ENCODE measurements around the gene SCARF2. TPM values are rescaled to one million over a fixed set of nuclear protein-coding genes. Genes with fewer than 3 reads are reported as not detected.

SCARF2 gene
- total RNA-seq, 3 donors from 2014 or later = 1.2 to 8.7 (median 3.0) TPM

- Histone ChIP-seq H3K4me3 (no peak overlapping the region), H3K9me3 (no peaks in the 10 kb centered on the region), H3K4me1 (ENCODE audit: low read depth) (no peaks in the 10 kb centered on the region), H3K36me3 (ENCODE audit: low read depth) (no peaks in the 10 kb centered on the region)
- ATAC-seq (peak; percentile 81), DNase-seq (peak in 2 of 3 donors; percentile 32 to 52)
- TF ChIP-seq, protein P1, sequence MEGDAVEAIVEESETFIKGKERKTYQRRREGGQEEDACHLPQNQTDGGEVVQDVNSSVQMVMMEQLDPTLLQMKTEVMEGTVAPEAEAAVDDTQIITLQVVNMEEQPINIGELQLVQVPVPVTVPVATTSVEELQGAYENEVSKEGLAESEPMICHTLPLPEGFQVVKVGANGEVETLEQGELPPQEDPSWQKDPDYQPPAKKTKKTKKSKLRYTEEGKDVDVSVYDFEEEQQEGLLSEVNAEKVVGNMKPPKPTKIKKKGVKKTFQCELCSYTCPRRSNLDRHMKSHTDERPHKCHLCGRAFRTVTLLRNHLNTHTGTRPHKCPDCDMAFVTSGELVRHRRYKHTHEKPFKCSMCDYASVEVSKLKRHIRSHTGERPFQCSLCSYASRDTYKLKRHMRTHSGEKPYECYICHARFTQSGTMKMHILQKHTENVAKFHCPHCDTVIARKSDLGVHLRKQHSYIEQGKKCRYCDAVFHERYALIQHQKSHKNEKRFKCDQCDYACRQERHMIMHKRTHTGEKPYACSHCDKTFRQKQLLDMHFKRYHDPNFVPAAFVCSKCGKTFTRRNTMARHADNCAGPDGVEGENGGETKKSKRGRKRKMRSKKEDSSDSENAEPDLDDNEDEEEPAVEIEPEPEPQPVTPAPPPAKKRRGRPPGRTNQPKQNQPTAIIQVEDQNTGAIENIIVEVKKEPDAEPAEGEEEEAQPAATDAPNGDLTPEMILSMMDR (IDR thresholded peaks at IDR 0.05) = no peak
- intact Hi-C loops (cut with DNase I, micrococcal nuclease) = no loop called here
Observed at GRCh38 chr22:20463324-20464095, 25.9 kb upstream of the SCARF2 start.

- DNase-seq = no peak
- Histone ChIP-seq H3K4me1 (ENCODE audit: low read depth) (no peaks in the 10 kb centered on the region), H3K4me3 (no peak overlapping the region), H3K36me3 (ENCODE audit: low read depth) (no peaks in the 10 kb centered on the region), H3K9me3 (no peaks in the 10 kb centered on the region)
- intact Hi-C loops (cut with DNase I, micrococcal nuclease) = loop anchor here (5.0 kb wide), 2 partner anchors 38 to 43 kb away; no protein-coding TSS in a partner anchor
- no peak for ATAC-seq
- TF ChIP-seq, protein P1 (IDR thresholded peaks at IDR 0.05) = no peak
Observed at GRCh38 chr22:20459862-20460261, 22.2 kb upstream of the SCARF2 start.

GRCh38 chr22:20459152-20459542, 21.5 kb upstream of the SCARF2 start:
- Histone ChIP-seq H3K36me3 (ENCODE audit: low read depth) (no peaks in the 10 kb centered on the region), H3K4me1 (ENCODE audit: low read depth) (no peaks in the 10 kb centered on the region), H3K4me3 (no peak overlapping the region), H3K9me3 (no peaks in the 10 kb centered on the region)
- ATAC-seq (no peak), DNase-seq (no peak)
- intact Hi-C loops (cut with DNase I, micrococcal nuclease) = loop anchor here (5.0 kb wide), 2 partner anchors 37 to 42 kb away; no protein-coding TSS in a partner anchor
- TF ChIP-seq, protein P1 (IDR thresholded peaks at IDR 0.05) = no peak

GRCh38 chr22:20458530-20459151, 21.0 kb upstream of the SCARF2 start:
- no peak for ATAC-seq
- Histone ChIP-seq H3K4me1 (ENCODE audit: low read depth) (no peaks in the 10 kb centered on the region), H3K4me3 (no peak overlapping the region), H3K36me3 (ENCODE audit: low read depth) (no peaks in the 10 kb centered on the region), H3K9me3 (no peaks in the 10 kb centered on the region)
- no peak for DNase-seq
- intact Hi-C loops (cut with DNase I, micrococcal nuclease) = loop anchor here (5.0 kb wide), 2 partner anchors 36 to 41 kb away; no protein-coding TSS in a partner anchor
- TF ChIP-seq, protein P1 (IDR thresholded peaks at IDR 0.05) = no peak

- Histone ChIP-seq H3K4me1 (ENCODE audit: low read depth) (no peaks in the 10 kb centered on the region), H3K9me3 (no peaks in the 10 kb centered on the region), H3K4me3 (no peak overlapping the region), H3K36me3 (ENCODE audit: low read depth) (no peaks in the 10 kb centered on the region)
- ATAC-seq (no peak), DNase-seq (no peak)
- intact Hi-C loops (cut with DNase I, micrococcal nuclease) = loop anchor here (5.0 kb wide), 2 partner anchors 35 to 40 kb away; no protein-coding TSS in a partner anchor
- TF ChIP-seq, protein P1 (IDR thresholded peaks at IDR 0.05) = no peak
Observed at GRCh38 chr22:20457506-20458240, 20.0 kb upstream of the SCARF2 start.

Measured in mucosa of descending colon (tissue), 3 donors.